ENCODE measurements around the gene TEX11.
"Not testable (repeated sequence)": the region's sequence is repeated elsewhere in the genome, so short reads cannot be mapped to it uniquely, and the experiment has no call there.

DNA sequence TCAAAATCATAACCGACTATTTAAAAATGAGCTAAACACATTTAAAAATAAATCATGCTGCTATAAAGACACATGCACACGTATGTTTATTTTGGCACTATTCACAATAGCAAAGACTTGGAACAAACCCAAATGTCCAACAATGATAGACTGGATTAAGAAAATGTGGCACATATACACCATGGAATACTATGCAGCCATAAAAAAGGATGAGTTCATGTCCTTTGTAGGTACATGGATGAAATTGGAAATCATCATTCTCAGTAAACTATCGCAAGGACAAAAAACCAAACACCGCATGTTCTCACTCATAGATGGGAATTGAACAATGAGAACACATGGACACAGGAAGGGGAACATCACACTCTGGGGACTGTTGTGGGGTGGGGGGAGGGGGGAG is 251.0 kb downstream of the TEX11 start:
- TF ChIP-seq, protein P1, sequence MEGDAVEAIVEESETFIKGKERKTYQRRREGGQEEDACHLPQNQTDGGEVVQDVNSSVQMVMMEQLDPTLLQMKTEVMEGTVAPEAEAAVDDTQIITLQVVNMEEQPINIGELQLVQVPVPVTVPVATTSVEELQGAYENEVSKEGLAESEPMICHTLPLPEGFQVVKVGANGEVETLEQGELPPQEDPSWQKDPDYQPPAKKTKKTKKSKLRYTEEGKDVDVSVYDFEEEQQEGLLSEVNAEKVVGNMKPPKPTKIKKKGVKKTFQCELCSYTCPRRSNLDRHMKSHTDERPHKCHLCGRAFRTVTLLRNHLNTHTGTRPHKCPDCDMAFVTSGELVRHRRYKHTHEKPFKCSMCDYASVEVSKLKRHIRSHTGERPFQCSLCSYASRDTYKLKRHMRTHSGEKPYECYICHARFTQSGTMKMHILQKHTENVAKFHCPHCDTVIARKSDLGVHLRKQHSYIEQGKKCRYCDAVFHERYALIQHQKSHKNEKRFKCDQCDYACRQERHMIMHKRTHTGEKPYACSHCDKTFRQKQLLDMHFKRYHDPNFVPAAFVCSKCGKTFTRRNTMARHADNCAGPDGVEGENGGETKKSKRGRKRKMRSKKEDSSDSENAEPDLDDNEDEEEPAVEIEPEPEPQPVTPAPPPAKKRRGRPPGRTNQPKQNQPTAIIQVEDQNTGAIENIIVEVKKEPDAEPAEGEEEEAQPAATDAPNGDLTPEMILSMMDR (IDR thresholded peaks at IDR 0.05; ENCODE audit: insufficient read depth, low read length, poor library complexity, severe bottlenecking) = not testable (repeated sequence)
- not testable (repeated sequence) for TF ChIP-seq EZH2phosphoT487 (conservative IDR thresholded peaks at IDR 0.05; ENCODE audit: low read length)
